ENCODE measurements around the gene KIF6.

KIF6 gene

DNA sequence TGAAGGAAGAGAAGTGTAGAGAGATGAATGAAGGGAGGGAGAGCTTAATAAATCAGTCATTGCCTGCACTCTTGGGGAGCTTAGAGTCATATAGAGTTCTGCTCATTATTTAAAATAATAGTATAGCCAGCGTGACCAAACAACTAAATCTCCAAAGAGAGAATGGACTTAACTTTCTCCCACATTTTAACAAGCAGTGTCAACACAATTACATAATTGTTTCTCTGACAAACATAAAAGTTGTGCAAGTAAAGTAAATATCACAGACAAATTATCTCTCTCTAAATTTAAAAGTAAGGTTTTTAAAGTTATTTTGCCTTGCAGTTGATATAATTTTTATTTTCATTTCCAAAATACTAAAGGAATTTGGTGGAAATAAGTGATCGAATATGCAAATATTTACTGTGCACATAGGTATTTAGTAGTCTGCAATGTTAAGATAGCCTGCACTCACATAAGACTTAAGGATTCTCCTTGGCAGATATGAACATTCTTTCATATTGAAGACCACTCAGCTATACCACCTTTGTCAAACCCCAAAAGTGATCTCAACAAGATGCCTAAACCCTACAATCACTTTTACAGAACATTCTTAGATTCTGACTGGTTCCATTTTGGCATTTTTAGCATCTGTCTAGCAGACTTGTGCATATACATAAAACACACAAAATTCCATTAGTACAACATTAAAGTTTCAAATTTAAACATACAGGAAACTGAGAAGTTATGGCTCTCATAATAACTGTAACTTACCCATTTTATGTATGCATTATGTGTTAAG, 67.7 kb downstream of the KIF6 start:
- no peak for DNase-seq

DNA sequence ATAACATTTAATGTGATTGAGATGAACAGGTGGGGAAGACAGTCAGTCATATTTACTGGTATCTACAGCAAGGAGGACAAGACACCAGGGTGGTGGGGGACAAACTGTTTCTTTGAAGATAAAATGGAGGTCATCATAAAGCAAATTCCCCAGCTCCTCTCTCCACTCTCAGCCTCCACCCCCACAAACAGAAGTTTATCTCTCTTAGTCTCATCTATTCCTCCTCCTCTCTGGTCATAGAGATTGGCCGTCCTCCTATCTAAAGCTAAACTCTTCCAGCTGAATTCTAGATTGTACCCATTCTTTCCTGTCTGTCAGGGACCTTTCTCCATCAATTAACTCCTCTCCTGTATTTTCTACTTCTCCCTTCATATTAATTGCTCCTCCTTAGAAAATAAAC, 71.1 kb downstream of the KIF6 start:
- DNase-seq: no peak

DNA sequence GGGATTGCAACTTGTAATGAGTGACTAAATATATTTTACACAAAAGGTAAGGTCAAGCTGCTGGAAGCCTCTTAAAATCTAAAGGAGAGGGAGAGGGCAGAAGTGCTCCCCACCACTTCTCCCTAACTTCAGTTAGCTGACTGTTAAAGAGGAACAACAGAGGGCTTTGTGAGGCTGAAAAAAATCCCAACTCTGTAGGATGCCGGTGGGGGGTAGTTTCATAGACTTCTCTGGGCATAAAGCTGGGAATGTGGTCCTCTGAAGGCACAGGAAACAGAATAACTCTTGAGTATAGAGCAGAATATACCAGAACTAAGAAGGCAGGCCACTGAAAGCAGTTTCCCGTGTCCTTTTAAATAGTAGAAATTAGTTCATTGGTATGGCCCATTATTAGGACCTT, 71.6 kb downstream of the KIF6 start:
- no peak for DNase-seq

DNA sequence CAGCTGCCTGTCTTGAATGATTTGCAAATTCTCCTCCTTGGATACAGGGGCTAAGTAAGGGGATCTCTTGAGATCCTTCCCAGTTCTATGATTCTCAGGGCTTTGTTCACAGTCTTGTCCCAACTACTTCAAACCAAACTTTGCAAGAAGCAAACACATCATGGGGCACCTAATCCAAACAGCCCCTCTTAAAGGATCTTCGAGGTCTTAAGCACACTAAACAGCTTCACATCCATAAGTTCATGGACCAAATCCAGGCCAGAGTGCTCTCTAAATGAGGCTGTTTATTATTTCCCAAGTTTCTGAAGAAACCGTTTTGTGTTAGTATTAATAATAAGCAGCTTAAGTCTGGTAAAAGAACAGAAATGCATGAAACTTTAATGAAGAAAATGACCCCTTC, 75.2 kb downstream of the KIF6 start:
- no peak for DNase-seq

DNA sequence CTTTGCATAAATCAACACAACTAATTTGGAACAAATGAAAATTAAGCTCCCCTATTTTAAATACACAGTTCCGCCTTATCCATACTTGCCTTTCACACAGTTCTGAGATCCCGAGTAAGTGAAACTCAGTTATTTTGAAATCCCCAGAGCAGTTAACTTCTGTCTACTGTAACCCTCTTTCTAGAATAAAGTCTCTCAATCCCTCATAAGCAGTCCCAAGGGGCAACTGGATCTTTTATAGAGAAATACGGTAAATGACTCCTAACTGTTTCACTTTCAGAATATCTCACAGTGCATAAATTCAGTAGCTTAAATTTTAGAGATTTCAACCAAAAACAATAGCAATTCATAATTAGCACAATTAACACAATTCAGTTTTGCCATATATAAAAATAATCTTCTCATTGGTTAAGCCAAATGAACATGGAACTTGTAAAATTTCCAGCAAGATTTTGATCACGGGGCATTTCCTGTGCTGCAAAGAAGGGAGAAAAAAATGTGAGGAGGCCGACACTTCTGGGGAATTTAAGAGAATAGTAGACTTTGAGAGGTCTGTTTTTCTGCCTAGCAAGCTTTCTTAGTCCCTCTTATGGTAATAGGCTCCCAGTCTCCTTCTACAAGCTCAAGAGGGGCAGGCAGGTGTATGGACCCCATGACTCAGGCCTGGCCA, 78.3 kb downstream of the KIF6 start:
- DNase-seq: no peak

DNA sequence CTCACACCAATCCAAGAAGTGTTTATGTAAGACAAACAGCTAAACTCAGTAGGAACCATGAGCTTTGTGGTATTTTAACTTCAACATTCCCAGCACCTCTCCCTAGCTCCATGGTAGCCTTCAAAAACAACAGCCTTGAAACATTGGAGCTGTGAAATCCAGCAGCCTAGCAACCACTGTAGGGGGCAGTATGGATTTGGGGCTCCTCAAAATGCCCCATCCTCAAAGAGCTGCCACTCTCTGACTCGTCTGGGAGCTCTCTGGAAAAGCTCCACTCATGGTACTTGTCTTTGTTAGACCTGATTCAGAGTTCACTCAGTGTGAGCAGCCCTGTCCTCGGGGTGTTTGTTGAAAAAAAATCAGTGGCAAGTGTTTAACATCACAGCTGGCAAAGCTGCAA, 82.9 kb downstream of the KIF6 start:
- DNase-seq: no peak

DNA sequence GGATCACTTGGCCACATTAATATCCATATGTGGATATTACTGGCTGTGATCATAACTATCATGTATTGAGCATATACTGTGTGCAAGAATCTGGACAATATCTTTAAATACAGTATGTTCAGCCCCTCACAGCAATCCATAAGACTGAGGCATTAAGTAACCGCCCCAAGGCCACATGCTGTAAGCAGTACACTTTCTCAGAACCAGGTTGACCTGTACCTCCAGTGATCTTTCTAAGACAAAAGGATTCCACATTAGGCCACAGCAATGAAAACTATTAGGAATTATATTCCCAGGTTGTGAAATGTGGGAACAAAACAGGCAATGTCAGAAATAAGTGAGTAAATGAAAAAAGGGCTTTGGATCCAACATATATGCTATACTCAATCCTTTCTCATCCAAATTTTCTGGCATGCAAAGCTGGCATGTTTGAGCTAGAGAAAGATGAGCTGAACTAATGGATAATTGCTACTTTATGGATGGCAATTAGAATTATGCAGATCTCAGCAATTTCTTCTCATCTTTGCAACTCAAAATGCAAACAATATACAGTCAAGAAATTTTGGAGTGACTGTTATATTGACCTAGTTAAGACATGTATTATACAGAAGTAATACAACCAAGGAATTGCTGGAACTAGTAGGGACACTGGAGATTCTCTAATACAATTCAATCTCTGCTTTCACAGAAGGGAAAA, 86.9 kb downstream of the KIF6 start:
- no peak for DNase-seq

DNA sequence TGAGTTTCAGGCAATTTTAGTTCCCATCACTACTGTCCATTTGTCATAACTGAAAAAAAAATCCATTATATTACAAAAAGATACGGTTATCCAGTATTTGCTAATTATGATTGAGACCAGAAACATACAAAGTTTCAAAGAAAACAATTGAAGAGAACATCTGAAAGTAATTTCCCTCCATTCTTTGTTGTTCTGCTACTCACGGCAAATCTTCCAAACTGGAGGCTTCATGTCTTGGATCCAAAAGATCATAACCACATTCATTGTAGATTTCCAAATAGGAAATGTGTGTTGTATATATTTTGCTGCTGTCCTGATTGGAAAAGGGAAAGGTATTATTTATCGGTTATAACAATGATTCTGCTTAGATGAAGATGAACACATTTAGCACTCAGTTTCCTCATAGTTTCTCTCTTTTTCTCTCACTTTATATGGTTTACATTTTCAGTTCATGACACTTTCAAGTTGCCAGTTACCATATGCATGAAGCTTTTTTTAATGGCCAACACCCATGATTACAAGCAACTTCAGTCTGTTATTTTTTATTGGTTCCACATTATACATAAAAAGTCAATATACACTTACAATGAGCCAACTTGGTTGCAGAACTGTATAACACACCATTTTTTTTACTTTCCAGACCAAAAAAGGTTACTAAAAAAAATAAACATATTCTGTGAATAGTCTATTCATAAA, 90.4 kb downstream of the KIF6 start:
- no peak for DNase-seq

DNA sequence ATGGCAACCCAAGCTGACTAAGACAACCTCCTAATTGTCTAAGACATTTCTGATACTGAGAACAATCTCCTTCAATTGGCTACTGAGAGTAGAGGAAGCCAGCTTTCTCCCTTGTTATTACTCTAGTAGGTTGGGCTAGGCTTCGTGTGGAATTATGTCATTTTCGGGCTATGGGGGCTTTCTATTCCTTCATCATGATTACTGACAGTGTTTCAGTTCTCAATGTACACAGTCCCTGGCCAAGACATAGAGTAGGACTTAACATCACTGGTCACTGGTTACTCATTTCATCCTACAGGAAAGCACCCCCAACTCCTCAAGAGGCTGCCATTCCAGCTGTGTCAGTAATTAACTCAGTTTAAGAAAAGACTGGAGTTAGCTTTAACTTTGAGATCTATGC, 100.0 kb downstream of the KIF6 start:
- DNase-seq: no peak

DNA sequence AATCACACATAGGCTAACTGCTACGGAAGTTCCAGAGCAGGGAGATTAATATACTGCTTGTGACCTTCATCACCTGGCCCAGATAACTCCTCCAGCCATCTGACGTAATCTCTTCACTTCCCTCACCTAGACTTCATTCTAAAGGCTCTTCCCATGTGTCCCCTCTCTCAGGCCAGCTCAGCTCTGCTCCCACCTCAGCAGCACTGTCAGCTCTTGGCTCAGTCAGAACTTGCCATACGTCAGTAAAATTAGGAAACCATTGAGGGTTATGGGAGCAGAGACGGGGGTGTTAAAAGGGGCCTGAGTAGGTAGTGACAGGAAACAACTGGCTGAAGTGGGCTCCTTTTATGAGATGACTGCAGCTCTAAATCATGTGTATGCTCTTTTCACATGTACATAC, 101.5 kb downstream of the KIF6 start:
- DNase-seq: no peak

DNA sequence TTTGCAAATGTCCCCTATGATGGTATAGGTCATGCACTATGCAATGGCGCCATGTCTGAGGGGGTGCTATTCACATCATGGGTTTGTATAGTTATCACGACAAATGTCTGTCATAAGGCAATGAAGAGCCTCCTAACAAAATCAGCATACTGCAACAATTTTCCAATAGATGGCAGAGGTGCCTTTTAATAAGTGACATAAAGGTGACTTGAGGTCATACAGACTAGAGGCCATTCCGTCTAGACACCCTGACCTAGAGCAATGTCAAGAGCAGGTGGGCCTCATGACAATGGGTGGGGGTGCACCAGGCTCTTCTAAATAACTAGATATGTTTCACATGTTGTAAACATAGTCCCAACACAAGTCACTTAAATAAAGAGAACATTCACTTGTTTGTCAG, 107.7 kb downstream of the KIF6 start:
- DNase-seq: no peak

DNA sequence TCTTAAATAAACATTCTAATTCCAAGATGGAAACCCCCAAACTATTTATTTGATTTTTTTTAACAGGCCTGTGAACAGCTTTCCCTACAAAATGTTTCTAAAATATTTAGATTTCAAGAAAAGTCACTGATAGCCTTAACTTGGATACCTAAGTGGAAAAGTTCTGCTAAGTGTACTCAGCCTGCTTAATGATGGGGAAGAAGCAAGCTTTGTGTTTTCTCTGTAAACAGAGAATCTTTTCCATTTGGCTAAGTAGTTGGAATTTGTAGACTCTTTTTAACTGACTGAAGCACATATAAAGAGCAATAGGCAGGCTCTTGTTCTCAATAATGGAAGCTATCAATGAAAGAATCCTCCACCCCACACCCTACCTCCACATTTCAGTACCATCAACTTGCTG, 108.2 kb downstream of the KIF6 start:
- DNase-seq: no peak

DNA sequence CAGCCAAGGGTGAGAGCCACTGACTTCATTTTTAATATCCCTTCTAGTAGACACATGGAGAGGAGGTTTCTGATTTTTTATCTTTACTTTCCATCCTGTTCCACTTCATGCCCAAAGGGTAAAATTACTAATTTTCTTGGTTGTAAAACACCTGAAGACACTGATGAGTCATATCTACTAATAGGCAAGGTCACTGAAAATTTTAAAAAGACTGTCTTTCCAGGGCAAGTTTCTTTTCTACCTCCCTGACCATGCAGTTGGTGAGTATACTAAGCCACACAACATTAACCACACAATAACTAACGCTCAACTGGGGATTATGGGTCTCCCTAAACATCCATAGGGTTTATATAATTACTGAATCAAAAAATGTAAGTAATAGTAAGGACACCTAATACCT, 109.6 kb downstream of the KIF6 start:
- DNase-seq: no peak

DNA sequence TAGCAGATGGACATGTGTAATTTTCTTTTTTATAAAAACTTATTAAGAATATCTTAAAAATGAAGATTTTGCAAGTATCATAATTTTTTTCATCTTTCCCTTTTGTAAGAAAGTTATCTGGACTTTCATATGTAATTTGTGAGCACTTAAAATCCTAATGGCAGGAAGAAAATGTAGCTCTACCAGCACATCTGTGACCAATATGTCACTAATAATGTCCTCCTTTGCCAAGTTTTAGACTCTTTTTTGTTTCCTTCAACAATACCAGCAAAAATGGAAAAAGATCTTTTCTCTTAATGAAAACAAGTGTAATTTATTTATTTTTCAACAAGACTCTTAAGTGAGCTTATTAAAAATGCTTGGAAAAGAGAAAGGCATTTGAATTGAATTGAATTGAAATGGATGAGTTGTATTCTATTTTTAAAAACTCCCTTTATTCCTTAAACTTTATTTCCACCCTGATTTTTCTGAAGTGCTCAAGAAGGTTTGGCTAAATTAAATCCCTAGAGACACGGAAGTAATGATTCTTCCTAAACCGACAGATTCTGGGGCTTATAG, 110.7 kb downstream of the KIF6 start:
- DNase-seq: no peak

DNA sequence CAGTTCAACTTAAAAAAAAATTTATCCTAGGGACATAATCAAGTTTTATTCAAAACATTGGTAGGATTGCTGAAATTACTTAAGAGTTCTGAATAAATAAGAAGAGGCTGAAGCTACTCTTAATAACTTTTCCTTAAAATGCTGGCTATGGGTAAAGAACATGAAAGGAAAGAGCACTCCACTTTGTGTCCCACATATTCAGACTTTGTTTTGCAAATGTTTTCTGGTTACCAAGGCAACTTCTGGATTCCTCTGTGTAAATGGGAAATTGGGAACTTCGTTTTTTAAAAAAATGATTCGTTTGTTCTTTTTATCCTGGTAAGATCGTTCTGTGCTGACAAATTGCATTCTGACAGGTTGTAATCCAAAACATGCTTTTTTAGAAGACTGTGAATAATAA, 115.0 kb downstream of the KIF6 start:
- no peak for DNase-seq

DNA sequence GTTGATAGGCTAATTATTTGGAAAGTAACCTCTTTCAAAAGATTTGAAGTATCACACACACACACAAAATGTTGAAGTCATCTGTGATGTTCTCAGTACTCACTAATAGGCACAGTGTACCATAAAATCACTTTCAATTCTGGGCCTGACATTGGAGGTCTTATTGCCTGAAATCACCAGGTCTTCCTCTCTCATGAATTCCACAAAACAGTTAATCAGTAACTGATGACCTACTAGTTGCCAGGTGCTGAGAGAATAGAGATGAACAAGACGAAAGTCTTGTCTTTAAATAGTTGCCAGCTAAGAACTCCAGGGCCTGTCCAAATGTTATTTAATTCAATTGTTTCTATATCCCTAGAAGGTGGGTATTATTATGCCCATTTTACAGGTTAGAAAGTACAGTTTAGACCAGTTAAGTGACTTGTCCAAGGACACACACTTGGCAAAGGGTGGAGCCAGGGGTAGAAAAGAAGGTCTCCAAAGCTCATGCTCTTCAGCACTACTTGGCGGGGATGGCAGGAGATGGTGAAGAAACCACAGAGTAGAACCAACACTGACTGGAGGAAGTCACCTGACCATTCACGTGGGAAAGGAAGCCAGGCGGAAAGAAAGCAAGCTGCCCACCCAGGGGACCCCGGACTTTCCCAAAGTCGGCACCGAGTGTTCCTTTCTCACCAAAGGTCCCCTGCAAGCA, 116.4 kb downstream of the KIF6 start:
- no peak for DNase-seq

DNA sequence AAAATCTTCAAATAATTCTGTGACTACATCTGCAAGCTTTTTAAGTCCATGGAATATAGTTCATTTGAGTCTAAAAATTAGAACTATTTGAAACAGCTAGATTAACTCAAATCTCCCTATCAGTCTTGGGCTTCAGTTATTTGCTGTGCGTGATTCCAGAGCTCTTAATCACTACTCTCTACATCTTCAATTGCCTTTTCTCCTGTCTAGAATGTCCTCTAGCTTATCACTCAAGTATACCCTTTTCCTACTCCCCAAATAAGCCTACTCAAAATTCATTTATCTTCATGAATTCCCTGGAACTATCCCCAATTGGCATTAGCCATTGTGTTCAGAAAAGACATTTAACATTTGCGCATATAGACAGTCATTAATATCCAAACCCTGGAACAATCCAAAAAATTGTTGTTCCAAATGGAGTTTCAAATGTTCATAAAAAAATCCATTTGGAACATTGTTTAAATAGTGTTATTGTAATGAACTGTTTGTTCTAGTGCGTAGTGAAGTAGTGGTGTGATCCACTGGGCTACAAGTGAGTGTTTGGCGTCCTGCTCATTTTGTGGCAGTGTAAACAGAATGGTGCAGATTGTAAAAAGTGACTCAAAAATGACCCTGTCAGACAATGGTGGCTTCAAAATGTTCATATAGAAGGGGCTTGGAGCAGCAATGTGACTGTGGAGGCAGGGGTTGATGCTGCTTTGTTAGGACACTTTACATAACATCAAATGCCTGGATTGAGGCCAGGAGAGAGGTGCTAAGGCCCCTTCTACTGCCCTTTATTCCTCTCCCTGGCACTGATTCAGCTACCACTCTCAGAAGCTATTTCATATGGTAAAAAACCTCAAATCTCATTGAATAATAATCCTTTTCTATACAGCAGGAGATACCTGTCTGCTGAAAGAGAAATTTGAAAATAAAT, 122.3 kb downstream of the KIF6 start:
- DNase-seq: no peak

DNA sequence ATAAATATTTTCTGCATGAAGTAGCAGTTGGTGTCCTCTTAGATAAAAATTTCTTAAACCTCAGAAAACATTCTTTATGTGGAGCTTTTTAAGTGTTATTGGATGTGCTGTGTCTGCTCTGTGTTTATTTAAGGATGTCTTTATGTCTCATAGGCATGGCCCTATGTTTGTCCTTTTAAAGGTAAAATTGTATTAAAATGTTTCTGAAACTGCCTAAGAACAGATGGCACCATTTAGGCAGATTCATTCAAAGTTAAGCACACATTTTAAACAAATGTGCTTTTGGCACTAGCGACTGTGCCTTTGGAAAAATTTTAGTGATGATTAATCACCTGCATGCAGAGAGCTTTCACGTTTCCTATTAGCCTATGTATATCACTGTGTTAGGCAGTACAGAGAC, 125.2 kb downstream of the KIF6 start:
- DNase-seq: no peak

DNA sequence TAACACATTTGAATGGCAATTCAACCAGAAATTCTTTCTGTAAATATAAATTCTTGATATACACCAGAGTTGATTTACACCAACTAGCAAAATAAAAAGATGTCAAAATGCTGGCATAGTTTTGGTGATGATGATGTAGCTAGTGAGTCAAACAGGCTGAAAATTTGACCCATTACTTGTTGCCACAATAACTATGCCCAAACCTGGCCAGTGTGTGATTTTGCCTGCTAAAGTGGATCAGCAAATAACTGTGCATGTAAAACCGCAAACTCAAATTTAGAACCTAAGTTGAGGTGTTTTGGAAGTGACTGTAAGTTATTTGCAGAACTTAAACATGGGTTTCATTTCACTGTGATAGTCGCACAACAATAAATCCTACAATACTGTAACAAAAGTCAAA, 125.9 kb downstream of the KIF6 start:
- no peak for DNase-seq

DNA sequence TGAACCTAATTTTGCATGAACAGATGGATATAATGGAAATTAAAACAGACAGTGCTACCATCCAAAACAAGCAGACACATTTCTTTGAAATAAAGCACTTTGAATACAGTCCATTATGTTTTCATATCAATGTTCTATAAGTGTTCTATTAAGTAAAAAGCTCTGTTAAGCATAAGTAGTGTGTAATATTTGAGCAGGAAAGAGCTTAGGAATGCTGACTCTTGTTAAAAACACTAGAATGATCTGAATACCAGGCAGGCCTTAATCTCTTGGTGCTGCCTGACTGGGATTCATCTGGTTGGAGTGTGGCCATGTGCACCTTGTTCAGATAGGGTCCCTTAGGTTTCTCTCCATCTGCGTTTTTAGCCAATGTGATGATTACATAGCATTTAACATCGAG, 130.9 kb downstream of the KIF6 start:
- DNase-seq: no peak

DNA sequence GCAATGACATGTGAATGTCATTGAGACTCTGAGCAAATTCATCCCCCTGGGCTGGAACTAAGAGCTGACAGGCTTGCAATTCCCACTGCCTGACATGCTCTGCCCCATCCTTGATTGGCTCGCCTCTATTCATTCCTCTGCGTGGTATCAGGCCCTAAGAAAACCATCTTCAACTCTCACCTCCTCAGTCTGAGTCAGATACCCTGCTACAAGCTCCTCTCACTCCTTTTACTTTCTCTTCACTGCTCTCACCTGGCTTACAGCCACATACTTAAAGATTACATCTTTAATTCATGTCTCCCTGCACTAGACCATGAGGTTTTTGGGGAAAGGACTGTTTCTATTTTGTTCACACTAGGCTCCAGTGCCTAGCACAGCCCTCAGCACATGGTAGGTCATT, 131.6 kb downstream of the KIF6 start:
- DNase-seq: no peak
